HG02798 (cell line): ENCODE data around the gene DROSHA.
"Not testable (repeated sequence)": the region's sequence is repeated elsewhere in the genome, so short reads cannot be mapped to it uniquely, and the experiment has no call there.

Source experiments
- ATAC-seq: cut with Tn5 transposase; IDR thresholded peaks from one replicate; pipeline ENCODE4 v1.9.1; 2021; ENCODE audit warnings: mild to moderate bottlenecking; ENCODE audit not compliant: unreplicated experiment, poor library complexity

The DROSHA gene

DNA sequence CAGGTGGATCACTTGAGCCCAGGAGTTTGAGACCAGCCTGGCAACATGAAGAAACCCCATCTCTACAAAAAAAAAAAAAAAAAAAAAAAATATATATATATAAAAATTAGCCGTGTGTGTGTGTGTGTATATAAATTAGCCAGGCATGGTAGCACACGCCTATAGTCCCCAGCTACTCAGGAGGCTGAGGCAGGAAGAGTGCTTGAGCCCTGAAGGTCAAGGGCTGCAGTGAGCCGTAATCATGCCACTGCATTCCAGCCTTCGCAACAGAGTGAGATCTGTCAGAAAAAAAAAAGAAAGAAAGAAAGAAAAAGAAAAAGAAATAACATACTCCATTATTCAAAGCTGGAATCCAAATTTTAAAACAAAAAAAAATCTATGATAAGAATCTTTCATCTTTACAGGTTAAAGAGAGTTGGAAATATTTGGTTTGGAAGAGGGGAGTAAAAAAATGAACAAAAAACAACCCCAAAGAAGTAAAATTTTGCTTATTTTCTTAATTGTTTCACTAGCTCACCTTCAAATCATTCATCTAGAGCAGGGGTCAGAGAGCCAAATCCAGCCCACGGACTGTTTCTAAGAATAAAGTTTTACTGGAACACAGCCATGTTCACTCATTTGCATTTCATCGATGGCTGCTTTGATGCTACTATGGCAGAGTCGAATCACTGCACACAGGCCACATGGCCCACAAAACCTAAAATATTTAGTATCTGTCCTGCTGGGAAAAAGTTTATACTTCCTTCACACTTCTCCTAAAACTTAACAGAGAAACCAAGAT is 109.9 kb downstream of the DROSHA start:
- ATAC-seq = no peak

DNA sequence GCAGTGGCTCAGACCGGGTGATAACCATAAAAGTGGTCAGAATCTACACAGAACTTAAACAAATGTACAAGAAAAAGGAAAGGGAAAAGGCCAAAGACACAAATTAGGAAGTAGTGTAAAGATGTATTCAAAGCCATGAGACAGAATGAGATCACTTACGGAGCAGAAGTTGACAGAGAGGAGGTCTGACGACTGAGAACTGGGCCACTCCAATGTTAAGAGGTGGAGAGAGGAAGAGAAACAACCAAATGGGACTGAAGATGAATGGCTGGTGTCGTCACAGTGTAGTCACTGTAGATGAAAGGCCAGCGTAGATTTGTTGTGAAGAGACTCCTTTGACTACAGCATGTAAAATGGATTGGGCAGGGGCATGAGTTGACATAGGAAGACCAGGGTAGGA is 114.4 kb downstream of the DROSHA start:
- no peak for ATAC-seq

DNA sequence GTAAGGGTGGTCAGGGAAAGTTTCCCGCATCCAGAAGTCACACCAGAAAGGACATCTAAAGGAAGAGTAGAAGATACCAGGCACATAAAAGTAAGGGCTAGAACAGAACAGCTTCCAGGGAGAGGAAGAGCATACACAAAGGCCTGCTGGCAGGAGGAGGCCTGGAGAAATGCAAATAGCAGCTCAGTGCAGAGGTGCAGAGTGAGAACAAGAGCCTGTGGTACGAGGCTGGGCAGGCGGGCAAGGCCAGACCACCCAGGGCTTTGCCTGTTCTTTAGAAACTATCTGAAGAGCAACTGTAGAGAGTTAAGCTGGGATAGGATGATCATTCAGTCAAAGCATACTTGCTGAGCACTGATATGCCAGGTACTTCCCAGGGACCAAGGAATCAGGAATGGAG is 115.3 kb downstream of the DROSHA start:
- ATAC-seq = no peak

DNA sequence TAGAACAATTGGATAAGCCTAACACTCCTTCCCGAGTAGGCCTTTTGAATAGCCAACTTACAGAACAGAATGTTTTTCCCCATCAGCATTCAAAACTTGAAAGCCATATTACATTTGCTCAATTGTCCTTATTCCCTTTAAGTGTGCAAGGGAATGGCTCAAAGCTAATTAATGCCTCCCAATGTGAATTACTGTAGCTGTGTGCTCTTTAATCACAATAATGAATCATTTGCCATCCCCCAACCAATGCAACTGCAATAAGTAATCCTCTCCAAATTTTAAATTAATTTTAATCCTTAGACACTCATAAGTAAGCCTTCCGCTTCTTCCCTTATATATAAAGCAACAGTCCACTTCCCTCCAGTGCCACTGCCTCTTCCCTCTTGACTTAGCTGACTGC is 115.9 kb downstream of the DROSHA start:
- ATAC-seq = no peak

DNA sequence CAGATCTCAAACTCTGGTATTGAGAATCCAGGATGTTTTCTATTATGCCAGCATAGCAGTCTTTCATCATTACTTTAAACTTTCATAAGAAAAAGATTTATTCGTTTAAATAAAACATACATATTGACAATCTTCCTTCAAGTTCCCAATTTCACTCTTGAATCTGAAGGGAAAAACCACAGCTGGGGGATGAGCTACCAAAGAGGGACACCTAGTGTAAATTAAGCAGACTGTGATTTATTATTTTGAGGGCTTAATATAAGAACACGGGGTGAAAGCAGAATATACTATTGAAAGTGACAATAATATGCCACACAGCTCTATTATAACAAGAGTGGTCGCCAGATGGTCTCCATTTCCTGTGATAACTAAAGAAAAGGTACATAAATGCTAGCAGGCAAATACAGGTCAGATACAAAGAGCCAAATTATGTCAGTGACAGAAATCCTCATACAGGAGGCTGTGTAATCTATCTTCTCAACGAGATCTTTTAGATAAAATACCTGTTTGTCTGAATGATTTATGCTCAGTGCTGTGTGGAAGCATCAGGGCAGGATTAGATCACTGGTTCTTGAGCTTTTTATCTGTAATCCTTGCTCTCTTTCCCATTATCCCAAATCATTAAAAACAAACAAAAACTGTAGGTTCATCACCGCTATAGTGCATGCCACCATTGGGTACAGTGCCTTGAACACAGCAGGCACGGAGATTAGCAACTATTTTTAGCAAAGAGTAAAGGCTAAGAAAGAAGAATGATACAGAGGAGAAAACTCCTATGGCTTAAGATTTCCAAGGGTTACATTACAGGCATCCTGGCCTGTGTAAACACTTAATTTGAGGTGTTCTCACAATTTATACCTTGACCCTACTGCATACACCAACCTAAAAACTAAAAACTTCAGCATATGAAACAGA is 116.6 kb downstream of the DROSHA start:
- ATAC-seq = no peak

DNA sequence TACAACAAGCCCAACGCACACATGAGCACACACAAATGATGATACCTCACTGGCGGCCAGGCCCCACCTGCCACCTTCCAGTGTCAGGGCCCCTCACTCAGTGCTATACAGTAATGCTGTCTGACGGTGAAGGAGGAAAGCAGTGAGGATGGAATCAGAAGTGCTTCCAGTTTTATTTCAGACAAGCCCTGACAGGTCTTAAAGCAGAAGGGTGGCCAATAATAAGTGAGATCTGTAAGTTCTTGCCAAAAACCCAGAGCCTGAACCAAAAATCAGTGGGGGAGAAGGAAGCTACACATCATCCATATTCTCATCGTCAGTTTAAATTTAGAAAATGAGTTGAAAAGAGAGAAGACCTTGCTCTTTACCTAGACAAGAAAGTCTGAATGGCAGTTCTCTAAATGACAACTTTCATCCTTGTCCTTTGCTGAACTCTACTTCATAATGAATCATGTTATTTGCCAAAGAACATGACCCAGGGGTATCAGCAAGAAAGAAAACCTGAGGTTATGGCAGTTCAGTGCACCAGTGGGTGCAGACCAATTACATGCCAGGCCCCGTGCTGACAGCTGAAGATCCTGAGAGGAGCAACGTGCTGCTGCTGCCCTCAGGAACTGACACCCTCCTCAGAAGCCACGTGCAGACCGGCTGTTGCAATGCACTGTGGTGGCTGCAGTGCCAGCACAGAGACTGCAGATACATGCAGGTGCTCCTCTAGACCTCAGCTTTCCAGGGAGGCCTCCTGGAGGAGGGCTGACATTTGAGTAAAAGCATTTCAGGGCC is 118.7 kb downstream of the DROSHA start:
- ATAC-seq = no peak

DNA sequence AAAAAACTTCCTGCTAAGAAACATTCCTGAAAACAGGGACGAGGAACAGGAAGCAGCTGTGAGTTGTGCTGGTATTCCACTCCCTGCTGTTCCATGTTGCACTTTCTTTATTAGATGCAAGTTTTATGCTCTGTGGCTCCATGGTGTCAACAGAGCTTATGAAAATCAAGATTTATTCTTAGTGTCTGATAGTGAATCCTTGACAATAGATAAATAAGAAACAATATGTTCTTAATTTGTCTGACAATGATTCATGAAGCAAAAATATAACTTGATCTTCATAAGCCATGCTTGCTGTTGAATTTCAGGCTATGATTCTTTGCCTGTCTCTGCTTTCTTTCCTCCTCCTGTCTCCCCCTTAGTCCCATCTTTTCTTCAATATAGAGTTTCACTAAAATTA is 119.6 kb downstream of the DROSHA start:
- no peak for ATAC-seq

DNA sequence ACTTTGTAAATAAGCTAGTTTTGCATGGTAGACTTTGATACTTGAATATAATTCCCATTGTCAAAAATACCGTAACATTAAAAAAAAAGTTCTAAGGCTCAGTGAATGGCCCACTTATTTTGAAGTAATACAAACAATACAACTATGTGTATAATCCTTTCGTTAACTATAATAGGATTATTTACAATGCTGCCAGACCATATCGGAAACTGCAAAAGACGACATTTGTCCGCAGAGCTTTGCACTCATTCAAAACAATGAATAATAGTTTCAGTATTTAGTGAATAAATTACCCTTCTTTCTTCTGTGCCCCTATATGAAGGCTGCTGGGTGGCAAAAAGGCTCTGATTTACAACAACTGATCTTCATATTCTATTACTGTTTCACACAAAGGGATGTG is 121.8 kb downstream of the DROSHA start:
- ATAC-seq = no peak

DNA sequence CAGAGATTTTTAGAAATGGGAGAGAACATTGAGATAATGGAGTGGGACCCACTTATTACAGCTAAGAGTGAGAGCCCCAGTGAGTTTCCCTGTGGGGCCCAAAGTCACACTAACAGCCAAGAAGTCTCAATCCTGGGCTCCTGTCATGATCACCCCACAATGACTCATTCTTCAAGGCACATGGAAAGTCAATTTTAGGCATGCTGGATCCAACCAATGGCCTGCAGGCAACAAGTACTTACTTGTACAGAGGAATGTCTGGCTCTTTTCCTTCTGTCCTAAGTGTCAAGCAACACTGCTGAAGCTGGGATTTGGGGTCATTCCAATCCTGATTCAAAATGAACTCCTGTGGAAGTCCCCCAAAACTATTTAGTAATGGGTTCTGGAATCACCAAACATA is 123.1 kb downstream of the DROSHA start:
- no peak for ATAC-seq

DNA sequence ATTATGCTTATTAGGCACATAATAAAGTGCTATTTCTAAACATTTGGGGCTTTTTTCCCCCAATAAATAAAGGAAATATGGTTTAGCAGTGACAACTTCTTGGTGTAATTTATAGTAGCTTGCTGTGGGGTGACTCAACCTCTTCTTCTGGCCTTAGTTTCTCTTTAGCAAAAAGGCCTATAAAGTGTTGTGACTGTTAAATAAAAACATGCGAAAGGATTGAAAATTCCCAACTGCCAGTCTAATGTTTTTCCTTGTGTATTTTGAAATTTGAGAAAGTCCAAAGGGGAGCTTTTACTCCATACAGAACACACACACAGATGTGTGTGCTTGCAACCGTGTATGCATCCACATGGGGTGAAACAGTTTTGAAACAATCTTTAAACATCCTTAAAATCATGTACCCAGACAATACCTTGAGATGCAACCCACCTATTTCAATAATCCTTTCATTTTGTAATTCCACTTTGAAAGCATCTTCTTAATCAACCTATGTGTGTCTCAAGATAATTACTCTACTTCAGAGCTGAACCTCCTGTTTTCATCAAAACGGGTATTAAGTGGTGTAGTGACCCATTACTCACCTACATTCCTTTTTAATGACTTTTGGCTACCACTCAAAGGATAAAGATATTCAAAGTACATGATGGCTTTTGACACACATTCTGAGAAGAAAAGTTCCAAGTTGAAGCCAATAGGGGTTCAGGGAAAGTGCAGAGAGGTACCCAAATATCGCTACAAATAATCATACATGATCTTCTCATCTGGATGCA is 123.8 kb downstream of the DROSHA start:
- no peak for ATAC-seq

DNA sequence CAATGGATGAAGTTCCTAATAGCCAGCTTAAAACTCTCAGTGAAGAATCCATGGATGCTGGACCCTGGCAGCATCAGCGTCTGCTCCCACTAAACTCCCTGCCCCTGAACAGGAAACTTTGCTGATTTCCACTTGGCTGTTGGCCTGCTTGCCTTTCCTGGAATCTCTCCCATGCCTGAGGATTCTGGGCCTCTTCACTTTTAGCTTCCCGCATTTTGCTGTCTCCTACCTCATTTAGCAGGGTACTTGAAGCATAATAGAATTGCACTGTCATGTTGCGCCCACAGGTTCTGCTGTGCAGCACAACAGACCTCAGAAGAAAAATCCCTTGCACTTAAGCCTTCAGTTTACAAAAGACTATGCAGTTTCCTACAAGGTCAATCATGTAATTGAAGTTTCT is 127.6 kb downstream of the DROSHA start:
- no peak for ATAC-seq

DNA sequence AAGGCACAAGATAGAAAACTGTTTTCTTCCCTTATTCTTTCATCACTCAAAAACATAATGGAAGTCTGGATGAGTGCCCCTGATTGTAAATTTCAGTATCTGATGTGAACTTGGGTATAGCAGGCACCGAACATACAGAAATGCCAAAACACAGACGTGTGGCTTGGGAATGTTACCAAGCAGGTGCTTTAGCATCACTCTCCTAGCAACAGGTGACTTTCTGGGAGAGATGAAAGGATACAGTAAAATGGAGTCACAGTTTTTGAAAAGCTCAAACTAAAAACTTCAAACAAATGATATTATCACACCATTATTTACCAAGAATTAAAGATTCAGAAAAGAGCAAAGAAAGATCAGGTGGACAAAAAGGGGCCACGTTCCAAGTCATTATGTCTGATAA is 130.2 kb downstream of the DROSHA start:
- no peak for ATAC-seq

DNA sequence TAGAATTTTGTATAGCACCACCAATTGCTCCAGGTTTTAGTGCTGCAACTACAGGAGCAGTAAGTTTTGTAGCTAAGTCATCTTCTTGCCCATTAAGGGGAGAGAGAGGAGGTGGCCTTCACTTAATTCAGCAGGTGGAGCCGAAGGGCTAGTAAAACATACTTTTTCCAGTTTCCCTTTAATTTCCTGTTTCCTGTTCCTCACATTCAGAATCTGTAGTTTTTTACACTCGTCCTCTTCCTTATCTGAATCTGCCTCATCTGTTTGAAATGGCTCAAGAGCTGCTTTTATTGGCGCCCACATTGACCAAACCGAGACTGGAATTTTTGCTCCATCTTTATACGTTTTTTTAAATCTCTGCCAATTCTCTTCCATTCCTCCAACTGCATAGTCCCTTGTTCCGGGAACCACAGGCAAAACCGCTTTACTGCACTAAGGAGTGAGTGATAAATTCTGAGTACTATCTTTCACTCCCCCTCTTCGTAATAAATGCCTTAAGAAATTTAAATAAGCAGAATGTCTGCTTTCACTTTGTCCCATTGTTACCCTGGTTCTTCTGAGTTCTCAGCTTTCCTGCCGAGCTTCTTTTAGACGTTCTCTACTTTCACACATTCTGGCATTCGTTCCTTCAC is 133.9 kb downstream of the DROSHA start:
- no peak for ATAC-seq

DNA sequence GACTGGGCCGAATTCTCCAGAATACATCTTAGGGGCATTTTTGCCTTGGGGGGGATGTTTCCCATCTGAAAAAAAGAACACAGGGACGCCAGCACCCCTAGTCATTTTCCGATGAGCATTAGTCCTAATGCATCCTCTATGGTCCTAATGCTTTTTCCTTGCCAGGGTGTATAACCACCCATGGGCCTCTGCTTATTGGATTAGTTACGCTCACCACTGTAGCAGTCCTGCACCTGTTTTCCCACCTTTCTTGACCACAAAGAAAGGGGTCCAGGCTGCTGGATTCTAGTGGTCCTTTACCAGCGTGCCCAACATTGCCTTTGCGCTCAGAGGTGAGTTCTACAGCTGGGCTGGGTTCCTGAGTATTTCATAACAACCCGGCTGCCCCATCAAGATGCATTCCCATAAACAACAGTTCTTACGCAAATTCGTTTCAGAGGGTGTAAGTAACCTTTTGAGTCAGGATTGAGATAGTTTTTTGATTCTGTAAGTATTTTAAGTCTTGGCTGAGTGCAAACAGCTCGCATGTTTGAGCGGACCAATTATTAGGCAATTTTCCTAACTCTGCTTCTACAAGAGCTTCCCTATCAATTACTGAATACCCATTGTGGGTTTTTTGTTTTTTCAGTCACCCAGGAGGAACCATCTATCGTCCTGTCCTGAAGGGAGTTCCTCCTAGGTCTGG is 135.1 kb downstream of the DROSHA start:
- no peak for ATAC-seq

DNA sequence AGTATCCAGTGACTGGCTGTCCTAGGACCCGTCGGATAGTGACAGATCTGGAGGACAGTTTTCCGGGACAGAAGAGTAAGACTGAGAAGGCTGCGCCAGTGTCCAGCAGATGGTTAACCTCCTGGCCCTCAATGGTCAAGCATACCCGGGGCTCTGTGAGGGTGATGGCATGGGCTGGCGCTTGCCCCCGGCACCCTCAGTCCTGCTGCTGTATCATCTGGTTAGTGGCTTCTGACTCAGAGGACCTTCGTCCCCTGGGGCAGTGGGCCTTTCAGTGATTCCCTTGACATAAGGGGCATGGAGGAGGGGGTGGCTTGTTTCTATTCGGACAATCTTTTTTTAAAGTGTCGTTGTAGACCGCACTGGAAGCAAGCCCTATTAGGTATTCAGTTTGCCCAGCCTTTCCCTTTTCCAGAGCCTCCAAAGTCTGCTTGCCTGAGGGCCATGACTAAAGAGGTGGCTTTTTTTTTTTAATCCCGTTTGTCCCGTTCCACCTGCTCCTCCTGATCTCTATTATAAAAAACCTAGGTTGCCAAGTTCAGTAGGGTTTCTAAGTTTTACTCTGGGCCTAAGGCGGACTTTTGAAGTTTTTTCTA is 136.3 kb downstream of the DROSHA start:
- ATAC-seq = not testable (repeated sequence)

DNA sequence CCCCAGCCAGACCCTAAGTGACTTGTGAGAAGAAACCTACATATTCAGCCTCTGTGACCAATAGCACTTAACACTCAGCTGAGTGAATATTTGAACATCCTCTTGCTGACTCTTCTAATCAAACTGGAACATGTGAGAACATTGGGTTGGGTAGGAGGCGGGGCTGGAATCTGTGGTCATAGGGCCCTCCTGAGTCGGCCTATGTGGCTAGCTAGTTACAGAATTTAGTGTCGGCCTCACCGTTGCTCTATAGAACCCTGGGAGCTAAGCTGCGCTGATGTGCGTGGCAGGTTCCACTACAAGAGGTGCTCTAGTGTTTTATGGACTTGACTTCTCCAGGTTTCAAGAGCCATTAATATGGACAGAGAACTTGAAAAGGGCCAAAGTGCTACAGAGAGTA is 138.8 kb downstream of the DROSHA start:
- ATAC-seq = no peak

DNA sequence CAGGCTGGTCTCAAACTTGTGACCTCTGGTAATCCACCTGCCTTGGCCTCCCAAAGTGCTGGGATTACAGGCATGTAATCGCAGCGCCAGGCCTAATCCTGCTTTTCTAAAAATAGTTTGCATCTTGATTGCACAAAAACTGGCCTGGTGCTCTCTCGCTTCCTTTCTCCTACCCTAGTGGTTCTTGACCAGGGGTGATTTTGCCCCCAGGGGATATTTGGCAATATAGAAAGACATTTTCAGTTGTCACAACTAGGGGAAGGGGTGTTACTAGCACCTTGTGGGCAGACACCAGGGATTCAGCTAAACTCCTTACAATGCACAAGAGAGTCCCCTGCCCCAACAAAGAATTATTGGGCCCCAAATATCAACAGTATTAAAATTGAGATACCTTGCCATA is 139.8 kb downstream of the DROSHA start:
- no peak for ATAC-seq

DNA sequence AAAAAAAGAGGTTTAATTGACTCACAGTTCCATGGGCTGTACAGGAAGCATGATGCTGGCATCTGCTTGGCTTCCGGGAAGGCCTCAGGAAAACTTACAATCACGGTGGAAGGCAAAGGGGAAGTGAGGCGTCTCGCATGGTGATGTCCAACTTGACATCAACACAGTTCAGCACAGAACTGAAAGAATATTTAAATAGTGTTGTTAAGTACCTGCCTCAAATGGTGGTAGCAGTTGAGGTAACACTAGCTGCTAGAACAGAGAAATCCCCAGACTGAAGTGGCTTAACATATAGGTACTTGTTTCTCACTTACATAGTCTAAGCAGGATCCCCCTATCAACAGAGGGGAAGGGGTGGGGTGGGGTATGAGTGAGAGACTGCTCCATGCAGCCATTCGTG is 141.6 kb downstream of the DROSHA start:
- ATAC-seq = no peak
